Hepatocyte (in vitro differentiated cells): Measurements from ENCODE around the gene GALNT17. TPM values are rescaled to one million over a fixed set of nuclear protein-coding genes. Genes with fewer than 3 reads are reported as not detected.

ENCODE experiments used
- DNase-seq: peaks from one replicate; pipeline ENCODE4 v3.0.0-alpha.2; 2016; ENCODE audit warnings: low spot score
- H2AFZ ChIP-seq: fragments of 200-600 bp; sonication (generic); 2 replicates; pipeline ENCODE4 v1.6.0; 2016; ENCODE audit warnings: antibody characterized with exemption, mild to moderate bottlenecking
- H3K27ac ChIP-seq: fragments of 200-600 bp; sonication (generic); 2 replicates; pipeline ENCODE4 v1.5.1; 2016; ENCODE audit warnings: mild to moderate bottlenecking
- H3K27me3 ChIP-seq: fragments of 200-600 bp; sonication (generic); 2 replicates; pipeline ENCODE4 v1.6.1; 2016
- H3K36me3 ChIP-seq: fragments of 200-600 bp; sonication (generic); replicated peaks from 2 replicates; pipeline ENCODE4 v1.5.1; 2016; ENCODE audit warnings: low read depth; ENCODE audit not compliant: insufficient read depth
- H3K4me1 ChIP-seq: fragments of 200-600 bp; sonication (generic); 2 replicates; pipeline ENCODE4 v1.5.1; 2016; ENCODE audit warnings: mild to moderate bottlenecking, moderate library complexity; ENCODE audit not compliant: insufficient read depth
- H3K4me2 ChIP-seq: fragments of 200-600 bp; sonication (generic); 2 replicates; pipeline ENCODE4 v1.6.0; 2016
- H3K4me3 ChIP-seq: fragments of 200-600 bp; sonication (generic); 2 replicates; pipeline ENCODE4 v1.5.1; 2016; ENCODE audit warnings: mild to moderate bottlenecking
- H3K79me2 ChIP-seq: fragments of 200-600 bp; sonication (generic); 2 replicates; pipeline ENCODE4 v1.6.0; 2017; ENCODE audit warnings: mild to moderate bottlenecking
- H3K9me2 ChIP-seq: fragments of 200-600 bp; sonication (generic); replicated peaks from 2 replicates; pipeline ENCODE4 v1.6.0; 2017; ENCODE audit warnings: mild to moderate bottlenecking; ENCODE audit not compliant: insufficient read depth
- H3K9me3 ChIP-seq: fragments of 200-600 bp; sonication (generic); 2 replicates; pipeline ENCODE4 v1.5.1; 2016; ENCODE audit warnings: low read depth, mild to moderate bottlenecking
- H4K20me1 ChIP-seq: fragments of 200-600 bp; sonication (generic); 2 replicates; pipeline ENCODE4 v1.6.0; 2016; ENCODE audit warnings: mild to moderate bottlenecking; ENCODE audit not compliant: insufficient read depth, poor library complexity, severe bottlenecking
- EZH2 ChIP-seq: fragments of 200-600 bp; sonication (generic); IDR thresholded peaks from 2 replicates; pipeline ENCODE4 v1.6.1; 2016; ENCODE audit warnings: antibody characterized with exemption, mild to moderate bottlenecking, borderline replicate concordance
- EZH2phosphoT487 ChIP-seq: fragments of 200-600 bp; sonication (generic); IDR thresholded peaks from one replicate; pipeline ENCODE4 v1.6.1; 2018; ENCODE audit warnings: antibody characterized with exemption, mild to moderate bottlenecking, low read depth, moderate library complexity; ENCODE audit not compliant: unreplicated experiment, severe bottlenecking
- WGBS: methylation state at CpG from one replicate; pipeline ENCODE4 v1.1.6; 2016; ENCODE audit warnings: low lambda C conversion rate; ENCODE audit errors: missing lambda C conversion rate; 5-methylcytosine and 5-hydroxymethylcytosine counted together
- polyA plus RNA-seq: library from polyadenylated mRNA; unstranded; fragments of >200 nt; fragmentation: Nextera tagmentation; extraction: Ambion mirVana; gene quantifications from 2 replicates; pipeline ENCODE4 v1.2.1, GENCODE V29; 2016
- total RNA-seq: library from RNA; depleted of rRNA; stranded (reverse); fragments of >200 nt; gene quantifications from 2 replicates; pipeline ENCODE4 v1.2.3, GENCODE V29; 2014
- TF ChIP-seq, protein P1 (sequence below): fragments of 200-600 bp; sonication (generic); IDR thresholded peaks from 2 replicates; pipeline ENCODE4 v1.5.1; 2016; ENCODE audit warnings: antibody characterized with exemption, mild to moderate bottlenecking; ENCODE audit not compliant: poor library complexity

The GALNT17 gene
- total and polyA plus RNA-seq, 2 experiments from 2014 or later, result 4.3 to 8.1 TPM

DNA sequence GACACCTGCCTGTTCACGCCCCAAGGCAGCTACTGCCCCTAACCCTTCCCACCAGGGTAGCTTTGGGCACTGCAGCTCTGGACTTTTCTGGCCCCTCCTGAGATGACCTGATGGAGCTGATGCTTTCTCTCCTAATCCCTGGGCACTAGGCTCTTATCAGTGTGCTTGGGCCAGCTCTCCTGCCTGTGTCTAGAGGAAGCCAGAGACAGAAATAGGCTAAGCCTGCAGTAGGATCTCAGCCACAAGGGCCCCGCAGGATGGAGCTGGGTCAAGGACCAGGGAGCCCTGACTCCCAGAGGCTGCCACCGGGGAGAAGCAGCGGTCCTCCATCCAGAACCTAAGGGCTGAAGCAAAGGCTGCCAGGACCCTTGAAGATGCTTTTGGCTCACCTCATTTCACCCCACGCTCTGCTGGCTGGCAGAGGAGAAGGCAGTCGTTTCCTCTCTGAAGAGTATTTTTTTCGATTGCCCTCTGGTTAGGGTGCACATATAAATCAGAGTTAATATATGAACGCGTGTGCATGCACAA, 580.8 kb downstream of the GALNT17 start:
- Histone ChIP-seq H3K79me2 (no peaks in the 10 kb centered on the region), H3K27me3 (peaks cover 29% of the 10 kb centered on the region), H3K4me3 (no peak overlapping the region), H3K4me2 (no peak overlapping the region), H3K9me3 (no peaks in the 10 kb centered on the region), H3K4me1 (no peaks in the 10 kb centered on the region), H2AFZ (no peak overlapping the region), H3K9me2 (no peaks in the 10 kb centered on the region), H3K27ac (no peak overlapping the region), H3K36me3 (no peaks in the 10 kb centered on the region), H4K20me1 (no peaks in the 10 kb centered on the region)
- TF ChIP-seq EZH2 (no peak), EZH2phosphoT487 (no peak)
- TF ChIP-seq, protein P1, sequence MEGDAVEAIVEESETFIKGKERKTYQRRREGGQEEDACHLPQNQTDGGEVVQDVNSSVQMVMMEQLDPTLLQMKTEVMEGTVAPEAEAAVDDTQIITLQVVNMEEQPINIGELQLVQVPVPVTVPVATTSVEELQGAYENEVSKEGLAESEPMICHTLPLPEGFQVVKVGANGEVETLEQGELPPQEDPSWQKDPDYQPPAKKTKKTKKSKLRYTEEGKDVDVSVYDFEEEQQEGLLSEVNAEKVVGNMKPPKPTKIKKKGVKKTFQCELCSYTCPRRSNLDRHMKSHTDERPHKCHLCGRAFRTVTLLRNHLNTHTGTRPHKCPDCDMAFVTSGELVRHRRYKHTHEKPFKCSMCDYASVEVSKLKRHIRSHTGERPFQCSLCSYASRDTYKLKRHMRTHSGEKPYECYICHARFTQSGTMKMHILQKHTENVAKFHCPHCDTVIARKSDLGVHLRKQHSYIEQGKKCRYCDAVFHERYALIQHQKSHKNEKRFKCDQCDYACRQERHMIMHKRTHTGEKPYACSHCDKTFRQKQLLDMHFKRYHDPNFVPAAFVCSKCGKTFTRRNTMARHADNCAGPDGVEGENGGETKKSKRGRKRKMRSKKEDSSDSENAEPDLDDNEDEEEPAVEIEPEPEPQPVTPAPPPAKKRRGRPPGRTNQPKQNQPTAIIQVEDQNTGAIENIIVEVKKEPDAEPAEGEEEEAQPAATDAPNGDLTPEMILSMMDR, result no peak
- no peak for DNase-seq
- 92% methylated on average over 9 of the region's 9 CpGs for WGBS

DNA sequence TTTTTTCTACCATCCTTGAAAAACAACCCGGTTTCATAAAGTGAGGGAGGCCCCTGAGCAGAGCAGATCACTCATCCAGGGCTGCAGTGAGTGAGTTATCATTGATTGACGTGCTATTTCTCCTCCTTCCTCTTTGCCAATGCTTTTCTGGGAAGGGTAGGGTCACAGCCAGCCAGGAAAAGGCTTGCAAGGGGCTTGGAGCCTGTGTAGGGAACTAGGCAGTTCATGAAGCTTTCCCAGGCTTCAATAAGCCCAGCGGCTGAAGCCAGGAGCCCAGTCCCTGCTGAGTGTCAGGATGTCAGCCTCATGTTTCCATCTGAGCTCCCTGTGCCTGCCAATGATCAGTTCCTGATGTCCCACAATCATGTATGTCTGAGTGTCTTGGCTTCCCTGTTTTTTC, 584.7 kb downstream of the GALNT17 start:
- Histone ChIP-seq H3K4me1 (no peaks in the 10 kb centered on the region), H3K36me3 (no peaks in the 10 kb centered on the region), H2AFZ (no peak overlapping the region), H3K4me3 (no peak overlapping the region), H3K27me3 (peaks cover 45% of the 10 kb centered on the region), H3K4me2 (no peak overlapping the region), H4K20me1 (no peaks in the 10 kb centered on the region), H3K27ac (no peak overlapping the region), H3K79me2 (no peaks in the 10 kb centered on the region), H3K9me2 (no peaks in the 10 kb centered on the region), H3K9me3 (no peaks in the 10 kb centered on the region)
- 52% methylated on average over 3 of the region's 3 CpGs for WGBS
- TF ChIP-seq EZH2phosphoT487, result no peak
- TF ChIP-seq, protein P1, result no peak
- TF ChIP-seq EZH2, result no peak
- DNase-seq, result no peak

DNA sequence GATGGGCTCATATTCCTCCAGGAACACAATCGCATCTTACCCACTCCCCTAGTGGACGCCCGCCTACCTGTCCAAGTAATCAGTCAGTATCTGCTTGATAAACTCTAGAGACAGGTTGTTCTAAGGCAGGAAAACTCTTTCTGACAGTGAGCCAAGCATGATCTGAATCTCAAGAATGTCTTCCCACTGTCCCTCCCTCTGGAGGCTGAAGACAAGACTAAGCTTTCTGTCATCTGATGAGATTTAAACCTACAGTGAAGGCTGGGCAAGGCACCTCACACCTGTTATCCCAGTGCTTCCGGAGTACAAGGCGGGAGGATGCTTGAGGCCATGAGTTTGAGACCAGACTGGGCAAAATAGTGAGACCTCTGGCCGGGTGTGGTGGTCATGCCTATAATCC, 586.6 kb downstream of the GALNT17 start:
- Histone ChIP-seq H3K79me2 (no peaks in the 10 kb centered on the region), H3K27ac (no peak overlapping the region), H3K36me3 (no peaks in the 10 kb centered on the region), H3K4me2 (no peak overlapping the region), H3K9me2 (no peaks in the 10 kb centered on the region), H2AFZ (no peak overlapping the region), H4K20me1 (no peaks in the 10 kb centered on the region), H3K4me1 (no peaks in the 10 kb centered on the region), H3K27me3 (peaks cover 39% of the 10 kb centered on the region), H3K9me3 (no peaks in the 10 kb centered on the region), H3K4me3 (no peak overlapping the region)
- TF ChIP-seq EZH2 (no peak), EZH2phosphoT487 (no peak)
- TF ChIP-seq, protein P1, result no peak
- 85% methylated on average over 6 of the region's 6 CpGs for WGBS
- no peak for DNase-seq

DNA sequence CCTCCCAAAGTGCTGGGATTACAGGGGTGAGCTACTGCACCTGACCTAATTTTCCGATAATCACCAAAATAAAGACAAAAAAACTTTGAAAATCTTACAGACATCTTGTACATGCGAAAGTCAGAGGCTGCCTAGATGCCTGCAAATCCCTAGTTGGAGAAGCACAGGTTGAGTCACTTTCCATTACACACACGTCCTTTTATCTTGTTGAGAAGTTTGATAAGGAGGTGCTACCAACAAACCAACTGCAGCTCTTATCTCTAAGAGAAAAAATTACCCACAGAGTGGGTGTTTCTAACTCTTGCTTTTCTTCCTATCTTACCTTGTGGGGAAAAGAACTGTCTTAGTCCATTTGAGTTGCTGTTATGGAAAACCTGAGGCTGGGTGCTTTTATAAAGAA, 589.8 kb downstream of the GALNT17 start:
- peak; percentile 26 for DNase-seq
- Histone ChIP-seq H3K4me3 (no peak overlapping the region), H3K4me2 (no peak overlapping the region), H3K27me3 (peaks cover 36% of the 10 kb centered on the region), H3K9me2 (no peaks in the 10 kb centered on the region), H4K20me1 (no peaks in the 10 kb centered on the region), H2AFZ (no peak overlapping the region), H3K36me3 (no peaks in the 10 kb centered on the region), H3K27ac (no peak overlapping the region), H3K9me3 (no peaks in the 10 kb centered on the region), H3K4me1 (no peaks in the 10 kb centered on the region), H3K79me2 (no peaks in the 10 kb centered on the region)
- TF ChIP-seq EZH2phosphoT487, result peak; percentile 98
- TF ChIP-seq EZH2, result no peak
- WGBS, result 36% methylated on average over 3 of the region's 3 CpGs
